ENCODE data around the gene CNTN4. TPM values are rescaled to one million over a fixed set of nuclear protein-coding genes. Genes with fewer than 3 reads are reported as not detected.

CNTN4 gene
- total RNA-seq, 1 experiment from 2014 or later = 1.6 TPM

DNA sequence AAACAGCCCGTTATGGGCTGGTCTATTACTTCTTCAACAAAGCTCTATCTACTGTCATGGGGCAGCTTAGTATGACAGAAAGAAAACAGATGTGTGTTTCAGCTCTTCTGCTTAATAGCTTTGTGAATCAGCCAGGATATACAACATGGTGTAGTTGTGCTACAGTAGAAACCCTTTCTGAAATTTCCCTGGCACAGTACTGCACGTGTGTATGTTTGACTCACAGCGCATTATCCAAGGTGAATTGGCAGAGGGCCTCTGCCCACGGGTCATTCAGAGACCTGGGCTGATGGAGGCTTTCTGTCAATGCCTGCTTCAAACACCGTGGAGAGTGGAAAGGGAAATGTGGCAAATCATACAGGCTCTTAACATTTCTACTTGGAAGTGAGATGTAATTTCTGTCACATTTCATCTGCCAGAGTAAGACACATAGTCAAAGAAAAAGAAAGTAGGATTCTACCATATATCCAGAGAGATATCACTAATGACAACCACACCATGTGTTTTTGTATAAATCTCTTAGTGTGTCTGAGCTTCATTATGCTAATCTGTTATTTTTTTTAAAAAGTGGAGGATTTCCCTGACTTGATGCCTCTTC lies 505.1 kb downstream of the CNTN4 start:
- no peak overlapping the region for H3K9ac ChIP-seq (ENCODE audit: extremely low read depth, insufficient read length, low read length)
- no peaks in the 10 kb centered on the region for H3K9me3 ChIP-seq (ENCODE audit: control insufficient read depth, low read depth, low read length)
- H3K14ac ChIP-seq (ENCODE audit: insufficient read depth, low read length) = no peak overlapping the region
- no peak overlapping the region for H3K4me3 Mint-ChIP-seq
- no peak overlapping the region for H2BK15ac ChIP-seq (ENCODE audit: low read depth, low read length)
- no peak overlapping the region for H2BK12ac ChIP-seq (ENCODE audit: insufficient read length, low read depth, low read length)
- no peak overlapping the region for H3T11ph ChIP-seq (ENCODE audit: low read length)
- no peaks in the 10 kb centered on the region for H3K27me3 Mint-ChIP-seq (ENCODE audit: low read depth)
- no peaks in the 10 kb centered on the region for H3K79me2 ChIP-seq (ENCODE audit: insufficient read depth, low read length)
- H3K36me3 Mint-ChIP-seq (ENCODE audit: insufficient read depth in 1 of 3, low read depth in 3 of 3) = no peaks in the 10 kb centered on the region
- no peak overlapping the region for H4K8ac ChIP-seq (replicated peaks; ENCODE audit: insufficient read length, low read depth, low read length)
- no peak overlapping the region for H3K18ac ChIP-seq (ENCODE audit: insufficient read length, low read depth, low read length)
- H3K4me2 ChIP-seq (ENCODE audit: insufficient read depth, insufficient read length, low read length) = no peak overlapping the region
- H3K4ac ChIP-seq (ENCODE audit: low read depth, low read length) = no peak overlapping the region
- no peak overlapping the region for H2AFZ ChIP-seq (ENCODE audit: low read length)
- H3K4me1 ChIP-seq (ENCODE audit: insufficient read depth, low read length) = no peaks in the 10 kb centered on the region
- TF ChIP-seq, protein P1, sequence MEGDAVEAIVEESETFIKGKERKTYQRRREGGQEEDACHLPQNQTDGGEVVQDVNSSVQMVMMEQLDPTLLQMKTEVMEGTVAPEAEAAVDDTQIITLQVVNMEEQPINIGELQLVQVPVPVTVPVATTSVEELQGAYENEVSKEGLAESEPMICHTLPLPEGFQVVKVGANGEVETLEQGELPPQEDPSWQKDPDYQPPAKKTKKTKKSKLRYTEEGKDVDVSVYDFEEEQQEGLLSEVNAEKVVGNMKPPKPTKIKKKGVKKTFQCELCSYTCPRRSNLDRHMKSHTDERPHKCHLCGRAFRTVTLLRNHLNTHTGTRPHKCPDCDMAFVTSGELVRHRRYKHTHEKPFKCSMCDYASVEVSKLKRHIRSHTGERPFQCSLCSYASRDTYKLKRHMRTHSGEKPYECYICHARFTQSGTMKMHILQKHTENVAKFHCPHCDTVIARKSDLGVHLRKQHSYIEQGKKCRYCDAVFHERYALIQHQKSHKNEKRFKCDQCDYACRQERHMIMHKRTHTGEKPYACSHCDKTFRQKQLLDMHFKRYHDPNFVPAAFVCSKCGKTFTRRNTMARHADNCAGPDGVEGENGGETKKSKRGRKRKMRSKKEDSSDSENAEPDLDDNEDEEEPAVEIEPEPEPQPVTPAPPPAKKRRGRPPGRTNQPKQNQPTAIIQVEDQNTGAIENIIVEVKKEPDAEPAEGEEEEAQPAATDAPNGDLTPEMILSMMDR (conservative IDR thresholded peaks at IDR 0.05) = no peak
- no peaks in the 10 kb centered on the region for H3K4me1 Mint-ChIP-seq
- peaks cover 0 to 2% of the 10 kb centered on the region in 2 experiments; a peak in 1 of 5 replicates for H3K9me3 Mint-ChIP-seq
- H3K56ac ChIP-seq (ENCODE audit: insufficient read length, low read depth, low read length) = no peak overlapping the region
- H2BK20ac ChIP-seq (ENCODE audit: low read depth, low read length, poor library complexity, severe bottlenecking) = no peak overlapping the region
- H2AK5ac ChIP-seq (ENCODE audit: insufficient read length, low read length) = no peak overlapping the region
- H3K23ac ChIP-seq (ENCODE audit: insufficient read length, low read depth, low read length) = no peak overlapping the region
- H3K79me1 ChIP-seq (ENCODE audit: insufficient read depth, low read depth, low read length, poor library complexity, severe bottlenecking) = no peaks in the 10 kb centered on the region
- H3K27ac ChIP-seq (ENCODE audit: insufficient read length, low read depth, low read length) = no peak overlapping the region
- no peak overlapping the region for H2BK120ac ChIP-seq (ENCODE audit: low read depth, low read length, poor library complexity, severe bottlenecking)
- H4K5ac ChIP-seq (ENCODE audit: insufficient read length, low read depth, low read length) = no peak overlapping the region
- no peaks in the 10 kb centered on the region for H3K27me3 ChIP-seq (ENCODE audit: insufficient read depth, low read length)
- H3K23me2 ChIP-seq (ENCODE audit: insufficient read length, low read depth, low read length, poor library complexity, severe bottlenecking) = no peaks in the 10 kb centered on the region
- H3K27ac Mint-ChIP-seq = no peak overlapping the region
- no peak for DNase-seq
- no peak overlapping the region for H4K91ac ChIP-seq (ENCODE audit: insufficient read length, low read depth, low read length)
- H2BK5ac ChIP-seq (ENCODE audit: insufficient read length, low read length) = no peak overlapping the region
- no peaks in the 10 kb centered on the region for H4K20me1 ChIP-seq (ENCODE audit: control insufficient read depth, insufficient read depth, insufficient read length)
- WGBS (ENCODE audit: extremely low coverage, insufficient read length, low lambda C conversion rate) = no CpG with 5 or more reads among the region's 5 CpGs

All from H9 (cell line).